Measurements from ENCODE around the gene HRH1.
"Not testable (repeated sequence)": the region's sequence is repeated elsewhere in the genome, so short reads cannot be mapped to it uniquely, and the experiment has no call there.

The HRH1 gene

GRCh38 chr3:11120091-11120805 lies 34.0 kb upstream of the HRH1 start:
- TF ChIP-seq CTCF (IDR thresholded peaks at IDR 0.05; ENCODE audit: control insufficient read depth, insufficient read depth, low read depth, low read length, missing control alignments): no peak
- no peak overlapping the region for H3K4me3 ChIP-seq (ENCODE audit: control insufficient read depth, low read depth, low read length)
- no peak for DNase-seq (ENCODE audit: low read depth)

GRCh38 chr3:11126653-11127052 lies 27.6 kb upstream of the HRH1 start:
- no peak for DNase-seq (ENCODE audit: low read depth)
- TF ChIP-seq CTCF (IDR thresholded peaks at IDR 0.05; ENCODE audit: control insufficient read depth, insufficient read depth, low read depth, low read length, missing control alignments): no peak
- H3K4me3 ChIP-seq (ENCODE audit: control insufficient read depth, low read depth, low read length): no peak overlapping the region

- no peak for DNase-seq (ENCODE audit: low read depth)
- no peak for TF ChIP-seq CTCF (IDR thresholded peaks at IDR 0.05; ENCODE audit: control insufficient read depth, insufficient read depth, low read depth, low read length, missing control alignments)
- no peak overlapping the region for H3K4me3 ChIP-seq (ENCODE audit: control insufficient read depth, low read depth, low read length)
These were observed 25.3 kb upstream of the HRH1 start for GRCh38 chr3:11128682-11129632.

- DNase-seq (ENCODE audit: low read depth): no peak
- TF ChIP-seq CTCF (IDR thresholded peaks at IDR 0.05; ENCODE audit: control insufficient read depth, insufficient read depth, low read depth, low read length, missing control alignments): no peak
- no peak overlapping the region for H3K4me3 ChIP-seq (ENCODE audit: control insufficient read depth, low read depth, low read length)
These were observed 23.9 kb upstream of the HRH1 start for GRCh38 chr3:11130385-11130784.

- H3K4me3 ChIP-seq (ENCODE audit: control insufficient read depth, low read depth, low read length): no peak overlapping the region
- DNase-seq (ENCODE audit: low read depth): no peak
- TF ChIP-seq CTCF (IDR thresholded peaks at IDR 0.05; ENCODE audit: control insufficient read depth, insufficient read depth, low read depth, low read length, missing control alignments): no peak
These were observed 22.9 kb upstream of the HRH1 start for GRCh38 chr3:11131371-11131770.

- DNase-seq (ENCODE audit: low read depth); H3K4me3 ChIP-seq (ENCODE audit: control insufficient read depth, low read depth, low read length): not testable (repeated sequence)
These were observed 22.4 kb upstream of the HRH1 start for GRCh38 chr3:11131886-11132285.

- TF ChIP-seq CTCF (IDR thresholded peaks at IDR 0.05; ENCODE audit: control insufficient read depth, insufficient read depth, low read depth, low read length, missing control alignments): no peak
- no peak for DNase-seq (ENCODE audit: low read depth)
- no peak overlapping the region for H3K4me3 ChIP-seq (ENCODE audit: control insufficient read depth, low read depth, low read length)
These were observed 21.4 kb upstream of the HRH1 start for GRCh38 chr3:11132861-11133260.
